Measurements from ENCODE around the gene RAB13.

Gene RAB13

GRCh38 chr1:153977250-153978240, 8.6 kb downstream of the RAB13 start, which contains the start of gene JTB:
TSS of gene JTB (minus strand) at chr1:153977674. CDS start at chr1:153977252, 422 bp downstream.
- DNase-seq (ENCODE audit: low spot score) = no peak

GRCh38 chr1:153976819-153977249, 9.3 kb downstream of the RAB13 start:
- no peak for DNase-seq (ENCODE audit: low spot score)

GRCh38 chr1:153973525-153973924, 12.6 kb downstream of the RAB13 start:
- no peak for DNase-seq (ENCODE audit: low spot score)

GRCh38 chr1:153973071-153973470, 13.1 kb downstream of the RAB13 start:
- DNase-seq (ENCODE audit: low spot score) = no peak

- DNase-seq (ENCODE audit: low spot score) = no peak
These were observed 15.8 kb downstream of the RAB13 start for GRCh38 chr1:153970346-153970745.

GRCh38 chr1:153968972-153969371, 17.2 kb downstream of the RAB13 start:
- DNase-seq (ENCODE audit: low spot score) = no peak

- DNase-seq (ENCODE audit: low spot score) = no peak
These were observed 17.7 kb downstream of the RAB13 start for GRCh38 chr1:153968408-153968807.

GRCh38 chr1:153968000-153968363, 18.2 kb downstream of the RAB13 start:
- no peak for DNase-seq (ENCODE audit: low spot score)

GRCh38 chr1:153967107-153967999, 18.8 kb downstream of the RAB13 start, which contains the start of gene CREB3L4:
TSS of gene CREB3L4 (plus strand) at chr1:153967902. CDS start at chr1:153968526, 624 bp downstream.
- DNase-seq (ENCODE audit: low spot score) = peak; percentile 97

- DNase-seq (ENCODE audit: low spot score) = peak; percentile 50
These were observed 22.2 kb downstream of the RAB13 start for GRCh38 chr1:153963850-153964331.

- peak; percentile 92 for DNase-seq (ENCODE audit: low spot score)
These were observed 22.9 kb downstream of the RAB13 start, which contains the start of gene SLC39A1 for GRCh38 chr1:153963030-153963849. TSS of gene SLC39A1 (minus strand) at chr1:153963537. CDS start at chr1:153962715, 822 bp downstream.

GRCh38 chr1:153962088-153963029, 23.8 kb downstream of the RAB13 start:
- DNase-seq (ENCODE audit: low spot score) = peak; percentile 40

- DNase-seq (ENCODE audit: low spot score) = no peak
These were observed 24.7 kb downstream of the RAB13 start for GRCh38 chr1:153961421-153961820.

GRCh38 chr1:153960206-153960605, 25.9 kb downstream of the RAB13 start:
- DNase-seq (ENCODE audit: low spot score) = no peak

- no peak for DNase-seq (ENCODE audit: low spot score)
These were observed 26.7 kb downstream of the RAB13 start for GRCh38 chr1:153959454-153959853.

- DNase-seq (ENCODE audit: low spot score) = no peak
These were observed 27.2 kb downstream of the RAB13 start for GRCh38 chr1:153958961-153959260.

GRCh38 chr1:153958111-153958960, 27.8 kb downstream of the RAB13 start, which contains the start of gene CRTC2:
TSS of gene CRTC2 (minus strand) at chr1:153958612. CDS start at chr1:153958497, 115 bp downstream.
- DNase-seq (ENCODE audit: low spot score) = peak; percentile 95

GRCh38 chr1:153957744-153958110, 28.4 kb downstream of the RAB13 start:
- no peak for DNase-seq (ENCODE audit: low spot score)

Data from kidney capillary endothelial cell (primary cell).